Neuronal stem cell (in vitro differentiated cells): ENCODE results near the gene KCP.
A peak's percentile ranks its signal among the peaks of the same experiment; 100 is the strongest.

ENCODE experiments used
- DNase-seq: peaks from one replicate; pipeline ENCODE4 v3.0.0-alpha.2; 2013; ENCODE audit warnings: low spot score
- H2AFZ ChIP-seq: one replicate; pipeline ENCODE4 v1.6.1; 2013; ENCODE audit warnings: mild to moderate bottlenecking, low read length, inconsistent platforms
- H2AK5ac ChIP-seq: 2 replicates; pipeline ENCODE4 v1.6.1; 2013; ENCODE audit warnings: low read depth, mild to moderate bottlenecking, inconsistent platforms, low read length, moderate library complexity, mixed read lengths
- H2BK120ac ChIP-seq: 2 replicates; pipeline ENCODE4 v1.6.1; 2013; ENCODE audit warnings: low read depth, mild to moderate bottlenecking, inconsistent platforms, low read length, moderate library complexity, mixed read lengths
- H2BK12ac ChIP-seq: one replicate; pipeline ENCODE4 v1.6.1; 2013; ENCODE audit warnings: low read length, inconsistent platforms
- H2BK15ac ChIP-seq: 2 replicates; pipeline ENCODE4 v1.6.1; 2013; ENCODE audit warnings: mild to moderate bottlenecking, low read length, inconsistent platforms, mixed read lengths
- H2BK5ac ChIP-seq: one replicate; pipeline ENCODE4 v1.6.1; 2013; ENCODE audit warnings: inconsistent platforms, mild to moderate bottlenecking, low read length, moderate library complexity
- H3K14ac ChIP-seq: one replicate; pipeline ENCODE4 v1.6.1; 2013; ENCODE audit warnings: low read length, inconsistent platforms
- H3K18ac ChIP-seq: 2 replicates; pipeline ENCODE4 v1.6.1; 2013; ENCODE audit warnings: low read length, inconsistent platforms
- H3K23ac ChIP-seq: 2 replicates; pipeline ENCODE4 v1.6.1; 2013; ENCODE audit warnings: low read depth, mild to moderate bottlenecking, mixed read lengths, low read length, inconsistent platforms; ENCODE audit not compliant: poor library complexity
- H3K27ac ChIP-seq: replicated peaks from 3 replicates; pipeline ENCODE4 v1.5.1; 2013; ENCODE audit warnings: low read length, inconsistent platforms
- H3K27me3 ChIP-seq, 3 experiments: 2 replicates each; pipeline ENCODE4 v1.6.1; 2013; ENCODE audit warnings: low read length in 3 of 3, mild to moderate bottlenecking in 2 of 3, inconsistent platforms in 1 of 3, low read depth in 1 of 3, mixed read lengths in 1 of 3, moderate library complexity in 1 of 3; ENCODE audit not compliant: control insufficient read depth in 3 of 3, insufficient read depth in 3 of 3
- H3K36me3 ChIP-seq, 2 donors: replicated peaks in 1 of 2; 2 replicates each; pipeline ENCODE4 v1.6.1; 2013; ENCODE audit warnings: low read length in 2 of 2; ENCODE audit not compliant: control insufficient read depth in 2 of 2, insufficient read depth in 2 of 2
- H3K4ac ChIP-seq: 2 replicates; pipeline ENCODE4 v1.6.1; 2013; ENCODE audit warnings: inconsistent platforms, mild to moderate bottlenecking, low read length, moderate library complexity
- H3K4me1 ChIP-seq, 2 donors: 1 replicate in 1 of 2; 2 replicates in 1 of 2; pipeline ENCODE4 v1.6.1; 2013; ENCODE audit warnings: low read length in 2 of 2, low read depth in 1 of 2; ENCODE audit not compliant: control insufficient read depth in 2 of 2, insufficient read depth in 1 of 2
- H3K4me2 ChIP-seq: one replicate; pipeline ENCODE4 v1.6.1; 2013; ENCODE audit warnings: mild to moderate bottlenecking, low read length, inconsistent platforms; ENCODE audit not compliant: insufficient read depth, poor library complexity, severe bottlenecking
- H3K4me3 ChIP-seq, 2 donors: 2 replicates each; pipeline ENCODE4 v1.5.1; 2013; ENCODE audit warnings: low read length in 2 of 2, mild to moderate bottlenecking in 2 of 2, inconsistent platforms in 1 of 2, moderate library complexity in 1 of 2
- H3K79me1 ChIP-seq: one replicate; pipeline ENCODE4 v1.6.1; 2013; ENCODE audit warnings: low read depth, mild to moderate bottlenecking, inconsistent platforms, low read length, moderate library complexity
- H3K9ac ChIP-seq: one replicate; pipeline ENCODE4 v1.6.1; 2013; ENCODE audit warnings: mild to moderate bottlenecking, low read depth, low read length, inconsistent platforms; ENCODE audit not compliant: poor library complexity
- H3K9me3 ChIP-seq, 2 donors: replicated peaks in 1 of 2; 2 replicates each; pipeline versions ENCODE3 to v1.6.1; 2013; ENCODE audit warnings: low read length in 2 of 2, mild to moderate bottlenecking in 2 of 2, inconsistent platforms in 1 of 2, low read depth in 1 of 2, mixed read lengths in 1 of 2, moderate library complexity in 1 of 2; ENCODE audit not compliant: control insufficient read depth in 2 of 2, insufficient read depth in 1 of 2
- H4K8ac ChIP-seq: one replicate; pipeline ENCODE4 v1.6.1; 2013; ENCODE audit warnings: low read depth, mild to moderate bottlenecking, inconsistent platforms, low read length, moderate library complexity
- H4K91ac ChIP-seq: one replicate; pipeline ENCODE4 v1.6.1; 2013; ENCODE audit warnings: low read length, low read depth, mild to moderate bottlenecking, inconsistent platforms; ENCODE audit not compliant: poor library complexity
- WGBS, 2 donors: extraction: QIAGEN DNeasy Blood & Tissue Kit; methylation state at CpG; one replicate each; pipeline ENCODE4 v1.1.7; 2013; ENCODE audit warnings: missing lambda C conversion rate in 2 of 2, mixed read lengths in 1 of 2; ENCODE audit not compliant: insufficient read length in 2 of 2, insufficient replicate concordance in 1 of 2; ENCODE audit errors: extremely low coverage in 2 of 2; 5-methylcytosine and 5-hydroxymethylcytosine counted together

Gene KCP

DNA sequence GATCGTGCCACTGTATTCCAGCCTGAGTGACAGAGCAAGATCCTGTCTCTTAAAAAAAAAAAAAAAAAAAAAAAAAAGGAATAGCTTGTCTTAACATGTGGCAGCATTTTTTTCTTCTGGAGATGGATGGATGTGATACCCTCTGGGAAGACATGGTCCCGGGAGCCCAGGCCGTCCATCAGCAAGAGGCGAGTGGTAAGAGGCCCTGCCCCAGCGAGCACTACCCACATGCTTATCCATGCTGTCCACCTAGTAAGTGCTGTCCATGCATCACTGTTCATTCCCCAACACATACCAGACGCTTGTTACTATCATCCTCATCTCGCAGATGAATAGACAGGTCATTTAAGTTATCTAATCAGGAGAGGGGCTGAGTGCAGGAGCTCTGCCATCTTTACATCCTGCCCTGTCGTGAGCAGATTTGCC, 35.0 kb downstream of the KCP start:
- H3K4ac ChIP-seq: no peak overlapping the region
- H2BK120ac ChIP-seq: no peak overlapping the region
- no peak overlapping the region for H2BK5ac ChIP-seq
- WGBS, 2 donors: no CpG with 5 or more reads among the region's 8 CpGs
- H3K79me1 ChIP-seq: no peaks in the 10 kb centered on the region
- no peak overlapping the region for H3K14ac ChIP-seq
- H4K8ac ChIP-seq: no peak overlapping the region
- no peak overlapping the region for H3K23ac ChIP-seq
- H3K18ac ChIP-seq: no peak overlapping the region
- no peak overlapping the region for H3K4me2 ChIP-seq
- no peaks in the 10 kb centered on the region for H3K9me3 ChIP-seq
- H3K4me1 ChIP-seq: peaks cover 4 to 6% of the 10 kb centered on the region in 2 donors
- H4K91ac ChIP-seq: no peak overlapping the region
- no peak overlapping the region for H3K27ac ChIP-seq
- DNase-seq: no peak
- H2AK5ac ChIP-seq: no peak overlapping the region
- no peak overlapping the region for H2BK12ac ChIP-seq
- H3K27me3 ChIP-seq: peaks cover 0 to 42% (median 9%) of the 10 kb centered on the region in 3 experiments
- H3K4me3 ChIP-seq: no peak overlapping the region
- H2AFZ ChIP-seq: no peak overlapping the region
- no peak overlapping the region for H3K9ac ChIP-seq
- H3K36me3 ChIP-seq: no peaks in the 10 kb centered on the region
- no peak overlapping the region for H2BK15ac ChIP-seq

DNA sequence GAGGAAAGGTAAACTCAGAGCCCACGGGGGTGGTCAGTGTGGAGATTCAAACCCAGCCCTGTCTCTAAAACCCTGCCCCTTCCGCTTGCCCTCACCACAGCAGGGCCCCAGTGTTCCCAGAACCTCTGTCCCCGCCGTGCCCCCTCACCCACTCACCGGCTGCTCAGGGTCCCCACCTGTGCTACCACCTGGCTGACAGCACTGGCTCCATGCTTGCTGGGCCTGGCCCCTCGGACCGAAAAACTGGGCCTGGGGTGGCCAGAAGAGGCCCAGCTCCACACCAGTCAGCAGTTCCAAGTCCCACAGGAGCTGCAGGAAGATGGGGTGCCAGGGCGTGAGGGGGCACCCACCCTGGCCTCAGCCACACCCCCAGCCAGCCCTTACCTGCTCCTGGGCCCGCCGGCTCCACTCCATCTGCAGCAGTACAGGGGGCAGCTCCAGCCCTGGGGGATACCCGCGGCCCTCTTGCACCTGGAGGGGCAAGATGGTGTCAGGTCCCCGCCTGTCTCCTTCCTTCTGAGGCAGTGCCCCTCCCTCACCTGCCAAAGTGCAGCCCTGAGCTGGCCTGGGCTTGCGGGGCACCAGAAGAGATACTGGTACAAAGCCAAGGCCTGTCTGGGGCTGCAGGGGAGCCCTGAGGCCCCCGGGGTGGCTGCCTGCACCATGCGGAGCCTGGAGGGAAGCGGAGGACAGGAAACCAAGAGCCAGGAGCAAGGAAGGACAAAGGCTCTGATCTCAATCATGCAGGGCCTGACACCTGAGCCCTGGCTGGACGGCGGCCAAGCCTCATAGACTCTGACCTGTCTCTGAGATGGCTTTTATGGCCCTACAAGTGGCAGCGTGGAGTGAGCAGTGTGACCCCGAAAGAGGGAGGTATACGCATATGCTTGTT, 36.1 kb downstream of the KCP start:
- Histone ChIP-seq H3K27ac (no peak overlapping the region), H3K27me3 (peaks cover 0 to 49% (median 20%) of the 10 kb centered on the region in 3 experiments), H3K9me3 (no peaks in the 10 kb centered on the region), H2AK5ac (peak overlapping the region; percentile 88), H2BK12ac (no peak overlapping the region), H3K79me1 (no peaks in the 10 kb centered on the region), H3K9ac (peak overlapping the region; percentile 54), H3K36me3 (no peaks in the 10 kb centered on the region), H3K18ac (peak overlapping the region; percentile 51), H4K91ac (no peak overlapping the region), H2BK15ac (peak overlapping the region; percentile 39), H3K14ac (peak overlapping the region; percentile 40), H3K4me2 (no peak overlapping the region), H3K4ac (no peak overlapping the region), H4K8ac (no peak overlapping the region), H2BK5ac (no peak overlapping the region), H3K4me1 (peaks cover 0 to 2% of the 10 kb centered on the region in 2 donors), H2BK120ac (peak overlapping the region; percentile 40), H3K4me3 (no peak overlapping the region), H3K23ac (peak overlapping the region; percentile 75), H2AFZ (no peak overlapping the region)
- no CpG with 5 or more reads among the region's 22 CpGs for WGBS, 2 donors
- DNase-seq: no peak

DNA sequence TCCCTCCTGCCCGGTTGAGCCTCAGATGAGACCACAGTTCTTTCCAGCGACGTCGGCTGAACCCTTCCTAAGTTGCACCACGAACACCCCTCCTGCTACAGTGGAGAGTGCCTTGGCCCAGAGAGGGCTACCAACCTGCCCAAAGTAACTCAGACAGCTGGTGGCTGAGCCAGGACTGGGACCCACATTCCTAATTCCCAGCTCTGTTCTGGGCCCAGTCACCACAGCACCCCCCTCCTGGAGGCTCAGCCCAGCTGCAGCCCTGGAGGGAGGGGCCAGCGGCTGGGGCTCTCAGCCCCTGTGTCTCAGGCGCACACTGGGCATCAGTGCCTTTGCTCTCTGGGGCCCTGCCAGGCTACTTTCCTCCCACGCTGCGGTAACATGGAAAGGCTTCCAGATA, 37.3 kb downstream of the KCP start:
- no peak overlapping the region for H4K91ac ChIP-seq

GRCh38 chr7:128872394-128872824, 38.1 kb downstream of the KCP start:
- no CpG with 5 or more reads among the region's 13 CpGs for WGBS, 2 donors
- DNase-seq: no peak
- Histone ChIP-seq H3K4me1 (peaks cover 0 to 11% of the 10 kb centered on the region in 2 donors), H2AK5ac (no peak overlapping the region), H3K18ac (no peak overlapping the region), H2BK120ac (no peak overlapping the region), H3K14ac (no peak overlapping the region), H2BK12ac (no peak overlapping the region), H3K79me1 (no peaks in the 10 kb centered on the region), H3K36me3 (no peaks in the 10 kb centered on the region), H3K27me3 (peaks cover 0 to 49% (median 38%) of the 10 kb centered on the region in 3 experiments), H3K27ac (no peak overlapping the region), H2BK15ac (no peak overlapping the region), H3K4me3 (no peak overlapping the region), H3K9me3 (no peaks in the 10 kb centered on the region), H3K23ac (no peak overlapping the region), H4K91ac (no peak overlapping the region), H3K9ac (no peak overlapping the region), H3K4me2 (no peak overlapping the region), H4K8ac (no peak overlapping the region), H3K4ac (no peak overlapping the region), H2AFZ (no peak overlapping the region), H2BK5ac (no peak overlapping the region)

More for the DNA sequence above, 37.3 kb downstream of the KCP start:
- H3K4ac ChIP-seq: no peak overlapping the region
- no peak overlapping the region for H2BK5ac ChIP-seq
- H3K14ac ChIP-seq: no peak overlapping the region
- H2BK15ac ChIP-seq: no peak overlapping the region
- no peak overlapping the region for H3K27ac ChIP-seq
- H3K9ac ChIP-seq: no peak overlapping the region
- no peak overlapping the region for H4K8ac ChIP-seq
- WGBS, 2 donors: no CpG with 5 or more reads among the region's 9 CpGs
- H2AFZ ChIP-seq: no peak overlapping the region
- no peak overlapping the region for H3K4me2 ChIP-seq
- H3K27me3 ChIP-seq: peaks cover 0 to 49% (median 32%) of the 10 kb centered on the region in 3 experiments
- no peak overlapping the region for H3K23ac ChIP-seq
- peaks cover 0 to 9% of the 10 kb centered on the region in 2 donors for H3K4me1 ChIP-seq
- H2BK12ac ChIP-seq: no peak overlapping the region
- H2AK5ac ChIP-seq: no peak overlapping the region
- H3K4me3 ChIP-seq: no peak overlapping the region
- H3K79me1 ChIP-seq: no peaks in the 10 kb centered on the region
- no peaks in the 10 kb centered on the region for H3K36me3 ChIP-seq
- H3K9me3 ChIP-seq: no peaks in the 10 kb centered on the region
- no peak overlapping the region for H3K18ac ChIP-seq
- no peak for DNase-seq
- no peak overlapping the region for H2BK120ac ChIP-seq
